ENCODE data around the gene KRTAP21-2.

Gene KRTAP21-2

DNA sequence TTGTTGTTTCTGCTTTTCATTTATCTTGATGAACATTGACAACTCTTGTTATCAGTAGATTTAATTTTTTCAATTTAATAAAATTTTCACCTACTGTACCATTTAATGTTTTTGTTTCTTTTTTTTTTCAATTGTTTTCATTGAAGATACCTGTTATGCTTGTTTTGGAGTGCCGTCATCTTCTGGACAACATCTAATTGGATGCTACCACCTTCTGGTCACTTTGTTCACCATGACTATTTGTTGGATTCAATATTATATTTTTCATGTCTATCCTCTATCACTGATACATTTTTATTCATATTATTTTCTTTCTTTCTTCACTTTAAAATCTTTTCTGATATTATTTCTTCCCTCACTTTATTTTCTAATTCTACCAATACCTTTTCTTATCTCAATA lies 14.0 kb downstream of the KRTAP21-2 start:
- Histone ChIP-seq H3K36me3 (ENCODE audit: control insufficient read depth in 1 of 2, insufficient read depth in 2 of 2, low read depth in 1 of 2, low read length in 2 of 2) (no peaks in the 10 kb centered on the region), H3K18ac (ENCODE audit: low read depth in 1 of 2, low read length in 2 of 2) (no peak overlapping the region), H2AFZ (ENCODE audit: low read depth, low read length) (no peak overlapping the region), H3K14ac (ENCODE audit: low read length in 2 of 2) (no peak overlapping the region), H2BK120ac (ENCODE audit: low read depth, low read length) (no peak overlapping the region), H3K4me2 (ENCODE audit: low read length, poor library complexity, severe bottlenecking) (no peak overlapping the region), H2BK5ac (ENCODE audit: low read depth, low read length, poor library complexity, severe bottlenecking) (no peak overlapping the region), H2BK15ac (ENCODE audit: low read depth, poor library complexity, severe bottlenecking) (no peak overlapping the region), H3K4ac (ENCODE audit: low read depth in 1 of 2, low read length in 2 of 2) (no peak overlapping the region), H3K79me1 (replicated peaks; ENCODE audit: low read length, poor library complexity, severe bottlenecking) (no peaks in the 10 kb centered on the region), H3K4me3 (ENCODE audit: insufficient read depth in 1 of 2, low read depth in 1 of 2, low read length in 2 of 2) (no peak overlapping the region), H3K23ac (ENCODE audit: low read length in 2 of 2) (no peak overlapping the region), H3K4me1 (ENCODE audit: control insufficient read depth, insufficient read depth, low read depth, low read length) (no peaks in the 10 kb centered on the region), H4K8ac (ENCODE audit: low read length) (no peak overlapping the region), H4K91ac (ENCODE audit: low read length) (no peak overlapping the region), H3K9me3 (ENCODE audit: control insufficient read depth, low read length) (no peaks in the 10 kb centered on the region), H2AK5ac (ENCODE audit: low read length, severe bottlenecking) (no peak overlapping the region), H3K9ac (ENCODE audit: low read length) (no peak overlapping the region), H2BK12ac (ENCODE audit: low read length in 2 of 2) (no peak overlapping the region), H3K27ac (ENCODE audit: low read length, poor library complexity, severe bottlenecking) (no peak overlapping the region), H3K27me3 (ENCODE audit: control insufficient read depth in 1 of 2, insufficient read depth in 1 of 2, low read length in 2 of 2) (no peaks in the 10 kb centered on the region)
- WGBS: no CpG with 5 or more reads among the region's 1 CpG
- no peak for DNase-seq

- H3K4ac ChIP-seq (ENCODE audit: low read depth in 1 of 2, low read length in 2 of 2): no peak overlapping the region
- no peak overlapping the region for H3K23ac ChIP-seq (ENCODE audit: low read length in 2 of 2)
- no peaks in the 10 kb centered on the region for H3K4me1 ChIP-seq (ENCODE audit: control insufficient read depth, insufficient read depth, low read depth, low read length)
- no peak overlapping the region for H2BK5ac ChIP-seq (ENCODE audit: low read depth, low read length, poor library complexity, severe bottlenecking)
- no peak overlapping the region for H2AK5ac ChIP-seq (ENCODE audit: low read length, severe bottlenecking)
- no peaks in the 10 kb centered on the region for H3K79me1 ChIP-seq (replicated peaks; ENCODE audit: low read length, poor library complexity, severe bottlenecking)
- H2BK12ac ChIP-seq (ENCODE audit: low read length in 2 of 2): no peak overlapping the region
- H3K9me3 ChIP-seq (ENCODE audit: control insufficient read depth, low read length): peaks cover 3% of the 10 kb centered on the region
- no peak overlapping the region for H3K4me2 ChIP-seq (ENCODE audit: low read length, poor library complexity, severe bottlenecking)
- no peak for DNase-seq
- no peak overlapping the region for H3K14ac ChIP-seq (ENCODE audit: low read length in 2 of 2)
- H2BK15ac ChIP-seq (ENCODE audit: low read depth, poor library complexity, severe bottlenecking): no peak overlapping the region
- no peak overlapping the region for H3K18ac ChIP-seq (ENCODE audit: low read depth in 1 of 2, low read length in 2 of 2)
- no peak overlapping the region for H3K27ac ChIP-seq (ENCODE audit: low read length, poor library complexity, severe bottlenecking)
- no peak overlapping the region for H4K8ac ChIP-seq (ENCODE audit: low read length)
- no peaks in the 10 kb centered on the region for H3K36me3 ChIP-seq (ENCODE audit: control insufficient read depth in 1 of 2, insufficient read depth in 2 of 2, low read depth in 1 of 2, low read length in 2 of 2)
- no peak overlapping the region for H4K91ac ChIP-seq (ENCODE audit: low read length)
- no peaks in the 10 kb centered on the region for H3K27me3 ChIP-seq (ENCODE audit: control insufficient read depth in 1 of 2, insufficient read depth in 1 of 2, low read length in 2 of 2)
- no CpG with 5 or more reads among the region's 1 CpG for WGBS
- no peak overlapping the region for H2BK120ac ChIP-seq (ENCODE audit: low read depth, low read length)
- no peak overlapping the region for H3K4me3 ChIP-seq (ENCODE audit: insufficient read depth in 1 of 2, low read depth in 1 of 2, low read length in 2 of 2)
- no peak overlapping the region for H2AFZ ChIP-seq (ENCODE audit: low read depth, low read length)
- no peak overlapping the region for H3K9ac ChIP-seq (ENCODE audit: low read length)
Observed at GRCh38 chr21:30726726-30727125, 20.3 kb downstream of the KRTAP21-2 start.

- H3K14ac ChIP-seq (ENCODE audit: low read length in 2 of 2): no peak overlapping the region
- H3K4me2 ChIP-seq (ENCODE audit: low read length, poor library complexity, severe bottlenecking): no peak overlapping the region
- H2BK15ac ChIP-seq (ENCODE audit: low read depth, poor library complexity, severe bottlenecking): no peak overlapping the region
- H2BK5ac ChIP-seq (ENCODE audit: low read depth, low read length, poor library complexity, severe bottlenecking): no peak overlapping the region
- no peak overlapping the region for H4K8ac ChIP-seq (ENCODE audit: low read length)
- H3K36me3 ChIP-seq (ENCODE audit: control insufficient read depth in 1 of 2, insufficient read depth in 2 of 2, low read depth in 1 of 2, low read length in 2 of 2): no peaks in the 10 kb centered on the region
- H2AK5ac ChIP-seq (ENCODE audit: low read length, severe bottlenecking): no peak overlapping the region
- no peaks in the 10 kb centered on the region for H3K4me1 ChIP-seq (ENCODE audit: control insufficient read depth, insufficient read depth, low read depth, low read length)
- H3K4me3 ChIP-seq (ENCODE audit: insufficient read depth in 1 of 2, low read depth in 1 of 2, low read length in 2 of 2): no peak overlapping the region
- H3K27me3 ChIP-seq (ENCODE audit: control insufficient read depth in 1 of 2, insufficient read depth in 1 of 2, low read length in 2 of 2): no peaks in the 10 kb centered on the region
- WGBS: 93% methylated on average over 1 of the region's 1 CpG
- H2AFZ ChIP-seq (ENCODE audit: low read depth, low read length): no peak overlapping the region
- no peaks in the 10 kb centered on the region for H3K9me3 ChIP-seq (ENCODE audit: control insufficient read depth, low read length)
- H2BK120ac ChIP-seq (ENCODE audit: low read depth, low read length): no peak overlapping the region
- H3K18ac ChIP-seq (ENCODE audit: low read depth in 1 of 2, low read length in 2 of 2): no peak overlapping the region
- H2BK12ac ChIP-seq (ENCODE audit: low read length in 2 of 2): no peak overlapping the region
- H3K9ac ChIP-seq (ENCODE audit: low read length): no peak overlapping the region
- no peak for DNase-seq
- no peak overlapping the region for H3K4ac ChIP-seq (ENCODE audit: low read depth in 1 of 2, low read length in 2 of 2)
- H3K27ac ChIP-seq (ENCODE audit: low read length, poor library complexity, severe bottlenecking): no peak overlapping the region
- H4K91ac ChIP-seq (ENCODE audit: low read length): no peak overlapping the region
- no peaks in the 10 kb centered on the region for H3K79me1 ChIP-seq (replicated peaks; ENCODE audit: low read length, poor library complexity, severe bottlenecking)
- no peak overlapping the region for H3K23ac ChIP-seq (ENCODE audit: low read length in 2 of 2)
Observed at GRCh38 chr21:30719401-30719800, 27.7 kb downstream of the KRTAP21-2 start.

DNA sequence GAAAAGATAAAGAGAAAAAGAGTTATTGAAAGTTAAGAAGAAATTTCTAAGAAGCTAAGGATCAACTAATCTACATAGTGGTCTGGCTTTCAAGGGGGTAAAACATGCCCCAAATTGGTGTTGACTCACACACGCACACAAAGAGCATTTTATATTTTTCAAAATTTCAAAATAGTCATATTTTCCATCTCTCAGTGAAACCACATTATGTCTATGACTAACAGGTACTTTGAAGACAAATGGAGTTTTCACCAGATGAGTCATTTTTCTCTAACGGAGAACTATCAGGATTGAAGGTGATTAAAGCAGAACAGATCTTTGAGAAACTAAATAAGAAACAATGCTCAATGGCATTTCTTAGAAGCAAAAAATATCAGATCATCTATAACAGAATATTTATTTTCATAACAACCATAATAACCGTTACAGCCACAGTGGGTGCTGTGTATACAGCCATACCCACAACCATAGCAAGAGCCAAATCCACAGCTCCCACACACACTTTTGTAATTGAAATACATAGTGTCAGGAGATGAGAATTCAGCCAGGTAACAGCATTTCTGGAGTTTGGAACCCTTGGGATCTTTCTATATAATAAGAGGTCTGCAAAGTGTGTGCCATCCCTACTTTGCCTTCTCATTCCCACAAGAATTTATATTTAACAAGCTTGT lies 28.7 kb downstream of the KRTAP21-2 start, which contains the start of gene KRTAP21-3:
KRTAP21-3 (minus strand) TSS at position 539 of the 671 bp plus-strand sequence; CDS start at position 521, 18 bp downstream.
- H3K23ac ChIP-seq (ENCODE audit: low read length in 2 of 2): no peak within 1 kb of the TSS
- H4K91ac ChIP-seq (ENCODE audit: low read length): no peak within 1 kb of the TSS
- H3K79me1 ChIP-seq (replicated peaks; ENCODE audit: low read length, poor library complexity, severe bottlenecking): no peaks in the 10 kb centered on the region
- no peak within 1 kb of the TSS for H2BK12ac ChIP-seq (ENCODE audit: low read length in 2 of 2)
- H2BK15ac ChIP-seq (ENCODE audit: low read depth, poor library complexity, severe bottlenecking): no peak within 1 kb of the TSS
- H4K8ac ChIP-seq (ENCODE audit: low read length): no peak within 1 kb of the TSS
- DNase-seq: no peak
- no peaks in the 10 kb centered on the region for H3K9me3 ChIP-seq (ENCODE audit: control insufficient read depth, low read length)
- no peaks in the 10 kb centered on the region for H3K36me3 ChIP-seq (ENCODE audit: control insufficient read depth in 1 of 2, insufficient read depth in 2 of 2, low read depth in 1 of 2, low read length in 2 of 2)
- H3K27ac ChIP-seq (ENCODE audit: low read length, poor library complexity, severe bottlenecking): no peak within 1 kb of the TSS
- no peak within 1 kb of the TSS for H2AFZ ChIP-seq (ENCODE audit: low read depth, low read length)
- H2BK120ac ChIP-seq (ENCODE audit: low read depth, low read length): no peak within 1 kb of the TSS
- H3K4me1 ChIP-seq (ENCODE audit: control insufficient read depth, insufficient read depth, low read depth, low read length): no peaks in the 10 kb centered on the region
- no peak within 1 kb of the TSS for H3K4me2 ChIP-seq (ENCODE audit: low read length, poor library complexity, severe bottlenecking)
- no peak within 1 kb of the TSS for H2AK5ac ChIP-seq (ENCODE audit: low read length, severe bottlenecking)
- no peak within 1 kb of the TSS for H3K4ac ChIP-seq (ENCODE audit: low read depth in 1 of 2, low read length in 2 of 2)
- no peak within 1 kb of the TSS for H3K14ac ChIP-seq (ENCODE audit: low read length in 2 of 2)
- no peak within 1 kb of the TSS for H2BK5ac ChIP-seq (ENCODE audit: low read depth, low read length, poor library complexity, severe bottlenecking)
- no peak within 1 kb of the TSS for H3K18ac ChIP-seq (ENCODE audit: low read depth in 1 of 2, low read length in 2 of 2)
- no peak within 1 kb of the TSS for H3K4me3 ChIP-seq (ENCODE audit: insufficient read depth in 1 of 2, low read depth in 1 of 2, low read length in 2 of 2)
- no peaks in the 10 kb centered on the region for H3K27me3 ChIP-seq (ENCODE audit: control insufficient read depth in 1 of 2, insufficient read depth in 1 of 2, low read length in 2 of 2)
- H3K9ac ChIP-seq (ENCODE audit: low read length): no peak within 1 kb of the TSS
- WGBS: 71% methylated on average over 2 of the region's 3 CpGs
